Mucosa of stomach (tissue), 1 donor: ENCODE data around the gene SSBP4.
A peak's percentile ranks its signal among the peaks of the same experiment; 100 is the strongest.

ENCODE experiments used
- H3K27me3 ChIP-seq: one replicate; pipeline ENCODE4 v1.7.0; 2013; ENCODE audit warnings: mild to moderate bottlenecking, low read length; ENCODE audit not compliant: control insufficient read depth, insufficient read depth
- H3K36me3 ChIP-seq: one replicate; pipeline ENCODE4 v1.7.0; 2013; ENCODE audit warnings: low read length; ENCODE audit not compliant: control insufficient read depth, insufficient read depth
- H3K4me1 ChIP-seq: one replicate; pipeline ENCODE4 v1.7.0; 2013; ENCODE audit warnings: mild to moderate bottlenecking, low read length; ENCODE audit not compliant: control insufficient read depth, insufficient read depth
- H3K4me3 ChIP-seq: one replicate; pipeline ENCODE4 v1.7.0; 2013; ENCODE audit warnings: low read length
- H3K9ac ChIP-seq: one replicate; pipeline ENCODE4 v1.7.0; 2013; ENCODE audit warnings: mild to moderate bottlenecking, low read length, moderate library complexity
- H3K9me3 ChIP-seq: one replicate; pipeline ENCODE4 v1.7.0; 2013; ENCODE audit warnings: mild to moderate bottlenecking, low read length, moderate library complexity; ENCODE audit not compliant: control insufficient read depth
- donor health status: Pancreatic carcinoma.

Gene SSBP4

DNA sequence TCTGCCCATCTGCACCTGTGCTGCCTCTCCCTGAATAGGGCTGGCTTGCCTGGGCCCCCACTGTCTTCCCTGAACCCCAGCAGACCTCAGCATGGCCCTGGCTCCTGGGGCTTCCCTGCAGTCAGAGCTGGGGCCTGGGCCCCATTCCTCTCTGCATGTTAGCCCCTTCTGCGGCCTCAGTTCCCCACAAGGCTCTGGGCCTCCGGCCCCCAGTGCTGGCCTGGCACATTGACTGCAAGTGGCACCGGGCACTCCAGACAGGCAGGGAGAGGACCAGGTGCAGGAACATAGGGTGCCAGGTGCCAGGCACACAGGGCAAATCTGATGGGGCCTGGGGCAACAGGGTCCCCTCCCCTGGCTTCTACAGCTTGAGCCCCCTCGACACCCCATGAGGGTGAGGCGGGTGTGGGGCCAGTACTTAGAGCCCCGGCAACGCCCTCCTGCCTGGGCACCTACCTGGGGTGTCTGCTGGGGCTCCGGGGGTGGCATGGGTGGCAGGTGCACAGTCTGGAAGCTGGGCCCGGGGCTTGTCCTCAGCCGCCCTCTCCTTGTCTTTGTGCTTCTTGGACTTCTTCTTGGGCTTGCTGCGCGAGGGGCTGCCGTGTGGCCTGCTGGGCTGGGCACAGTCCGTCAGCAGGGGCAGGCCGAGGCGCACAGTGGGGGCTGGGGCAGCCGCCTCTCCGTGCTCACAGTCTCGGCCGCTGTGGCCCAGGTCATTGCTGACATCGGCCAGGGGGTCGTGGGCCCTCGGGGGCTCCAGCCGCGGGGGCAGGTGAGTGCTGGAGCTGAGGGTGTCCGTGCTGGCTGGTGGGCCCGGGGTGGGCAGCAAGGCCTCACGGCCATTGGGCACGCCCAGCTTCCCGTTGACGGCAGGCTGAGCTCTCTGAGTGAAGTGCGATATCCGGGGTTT, 31.1 kb downstream of the SSBP4 start:
- H3K4me3 ChIP-seq = no peak overlapping the region
- no peak overlapping the region for H3K9ac ChIP-seq
- H3K9me3 ChIP-seq = no peaks in the 10 kb centered on the region
- H3K27me3 ChIP-seq = no peaks in the 10 kb centered on the region
- peaks cover 14% of the 10 kb centered on the region for H3K4me1 ChIP-seq
- peaks cover 4% of the 10 kb centered on the region for H3K36me3 ChIP-seq

DNA sequence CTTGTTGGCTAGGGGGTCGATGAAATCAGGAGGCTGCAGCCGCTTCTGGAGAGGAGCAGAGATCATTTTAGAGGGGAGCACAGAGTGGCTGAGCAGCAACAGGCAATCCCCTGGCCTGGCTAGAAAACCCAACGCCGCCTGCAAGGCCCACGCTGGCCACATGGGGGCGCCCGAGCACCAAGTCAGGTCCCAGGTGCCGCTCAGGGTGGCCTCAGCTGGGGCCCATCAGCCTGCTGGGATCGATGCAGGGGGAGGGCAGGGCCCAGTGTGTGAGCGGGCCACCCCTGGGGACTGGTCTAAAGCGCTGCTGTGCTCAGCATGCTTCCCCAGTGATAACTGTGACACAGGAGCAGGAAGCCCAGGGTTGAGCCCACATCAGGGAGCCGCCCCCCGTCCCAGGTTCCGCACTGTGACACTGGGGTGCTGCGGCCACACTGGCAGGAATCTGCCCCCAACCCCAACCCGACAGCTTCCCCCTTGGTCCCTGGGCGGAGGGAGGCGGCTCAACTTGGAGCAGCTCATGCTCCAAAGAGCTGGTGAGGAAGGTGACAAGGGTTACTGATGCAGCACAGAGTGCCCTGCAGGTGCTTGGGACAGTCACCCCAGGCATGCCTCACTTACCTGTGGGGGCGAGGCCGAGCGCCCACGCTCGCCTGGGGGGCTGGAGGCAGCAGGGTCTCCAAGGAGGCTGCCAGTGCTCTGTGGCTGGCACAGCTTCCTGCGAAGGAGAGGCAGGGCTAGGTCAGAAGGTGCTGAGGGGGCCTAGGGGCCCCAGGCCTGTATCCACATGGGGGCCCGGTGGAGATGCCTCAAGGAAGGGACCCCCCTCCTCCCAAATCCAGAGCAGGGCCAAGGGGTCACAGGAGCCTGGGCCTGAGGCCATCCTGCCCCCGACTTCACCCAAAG, 32.0 kb downstream of the SSBP4 start:
- Histone ChIP-seq H3K9me3 (no peaks in the 10 kb centered on the region), H3K4me1 (peaks cover 9% of the 10 kb centered on the region), H3K27me3 (no peaks in the 10 kb centered on the region), H3K4me3 (no peak overlapping the region), H3K36me3 (peaks cover 2% of the 10 kb centered on the region), H3K9ac (no peak overlapping the region)

DNA sequence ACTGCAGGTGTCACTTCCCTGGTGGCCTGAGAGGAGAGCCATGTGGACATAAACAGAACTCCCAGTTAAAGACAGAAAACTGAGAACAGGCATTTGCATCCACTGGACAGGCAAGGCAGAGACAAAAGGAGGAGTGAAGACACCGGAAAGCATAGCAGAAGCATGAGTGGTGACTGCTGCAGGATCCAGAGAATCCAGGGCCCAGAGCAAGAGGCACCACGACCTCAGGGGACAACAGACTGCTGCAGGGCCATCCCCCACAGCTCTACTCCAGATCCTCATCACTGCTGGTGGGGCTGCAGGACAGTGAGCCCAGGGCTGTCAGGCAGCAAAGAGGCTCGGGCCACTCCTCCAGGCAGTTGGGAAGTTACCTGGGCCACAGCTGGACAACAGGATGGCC, 33.2 kb downstream of the SSBP4 start:
- Histone ChIP-seq H3K9ac (no peak overlapping the region), H3K36me3 (peaks cover 6% of the 10 kb centered on the region), H3K4me3 (no peak overlapping the region), H3K4me1 (peaks cover 9% of the 10 kb centered on the region), H3K9me3 (no peaks in the 10 kb centered on the region), H3K27me3 (no peaks in the 10 kb centered on the region)

DNA sequence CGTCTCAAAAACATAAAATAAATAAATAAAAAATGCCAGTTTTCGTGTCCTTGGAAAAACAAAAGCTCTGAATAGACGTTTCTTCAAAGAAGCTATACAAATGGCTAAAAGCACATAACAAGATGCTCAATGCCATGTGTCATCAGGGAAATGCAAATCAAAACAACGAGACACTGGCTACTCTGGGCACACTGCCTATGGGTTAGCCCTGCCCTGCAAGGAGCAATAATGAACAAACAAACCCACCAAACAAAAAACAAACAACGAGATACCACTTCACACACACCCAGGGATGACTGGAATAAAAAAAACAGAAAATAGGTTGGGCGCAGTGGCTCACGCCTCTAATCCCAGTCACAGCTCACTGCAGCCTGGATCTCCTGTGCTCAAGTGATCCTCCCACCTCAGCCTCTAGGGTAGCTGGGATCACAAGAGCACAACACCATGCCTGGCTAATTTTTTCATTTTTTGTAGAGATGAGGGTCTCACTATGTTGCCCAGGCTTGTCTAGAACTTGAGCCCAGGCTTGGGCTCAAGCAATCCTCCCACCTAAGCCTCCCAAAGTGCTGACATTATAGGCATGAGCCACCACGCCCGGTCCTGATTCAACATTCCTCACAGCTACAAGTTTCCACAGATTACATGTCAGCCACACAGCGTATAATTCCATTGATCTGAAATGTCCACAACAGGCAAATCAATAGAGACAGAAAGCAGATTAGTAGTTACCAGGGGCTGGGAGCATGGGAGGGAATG, 34.2 kb downstream of the SSBP4 start:
- H3K36me3 ChIP-seq = peaks cover 6% of the 10 kb centered on the region

DNA sequence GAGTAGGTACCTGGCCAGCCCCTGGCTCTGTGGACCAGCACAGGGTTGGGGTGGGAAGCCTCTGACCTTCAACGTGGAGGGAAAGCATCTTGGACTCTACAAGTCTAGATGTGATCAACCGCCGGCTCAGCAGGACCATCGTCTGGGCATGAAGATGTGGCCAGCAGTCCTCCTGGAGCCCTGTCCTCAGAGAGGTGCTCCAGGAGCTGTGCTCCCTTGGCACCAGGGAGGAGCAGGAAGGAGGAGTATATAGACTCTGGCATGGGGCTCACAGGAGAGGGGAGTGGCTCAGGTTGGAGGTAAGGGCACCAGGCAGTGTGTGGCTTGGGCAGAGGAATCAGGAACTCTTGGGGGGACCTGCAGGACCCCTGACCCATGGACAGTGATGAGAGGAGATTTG, 37.1 kb downstream of the SSBP4 start:
- Histone ChIP-seq H3K4me3 (no peak overlapping the region), H3K4me1 (peaks cover 18% of the 10 kb centered on the region), H3K27me3 (no peaks in the 10 kb centered on the region), H3K9me3 (no peaks in the 10 kb centered on the region), H3K36me3 (peaks cover 26% of the 10 kb centered on the region), H3K9ac (no peak overlapping the region)

More for the DNA sequence above, 34.2 kb downstream of the SSBP4 start:
- peaks cover 9% of the 10 kb centered on the region for H3K4me1 ChIP-seq
- H3K27me3 ChIP-seq = no peaks in the 10 kb centered on the region
- H3K9me3 ChIP-seq = no peaks in the 10 kb centered on the region
- no peak overlapping the region for H3K9ac ChIP-seq
- no peak overlapping the region for H3K4me3 ChIP-seq

DNA sequence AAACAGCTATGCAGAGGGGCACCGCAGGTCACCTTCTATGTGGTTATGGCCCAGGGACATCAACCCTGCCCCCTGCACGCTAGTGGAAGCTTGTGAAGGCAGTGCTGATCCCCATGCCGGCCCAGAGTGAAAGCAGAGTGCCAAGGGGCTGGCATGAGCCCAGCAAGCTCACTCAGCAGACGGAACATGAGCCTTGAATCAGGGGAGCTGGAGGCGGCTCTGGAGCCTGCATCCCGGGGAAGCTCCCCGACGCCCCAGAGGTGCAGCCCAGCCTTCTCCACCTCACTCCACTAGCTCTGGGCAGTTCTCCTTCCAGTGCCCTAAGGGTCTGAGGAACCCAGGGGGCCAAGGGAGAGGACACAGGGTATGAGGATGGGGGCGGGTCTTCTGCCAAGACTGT, 37.8 kb downstream of the SSBP4 start:
- Histone ChIP-seq H3K4me1 (peaks cover 15% of the 10 kb centered on the region), H3K4me3 (no peak overlapping the region), H3K9ac (no peak overlapping the region), H3K36me3 (peaks cover 27% of the 10 kb centered on the region), H3K27me3 (no peaks in the 10 kb centered on the region), H3K9me3 (no peaks in the 10 kb centered on the region)

DNA sequence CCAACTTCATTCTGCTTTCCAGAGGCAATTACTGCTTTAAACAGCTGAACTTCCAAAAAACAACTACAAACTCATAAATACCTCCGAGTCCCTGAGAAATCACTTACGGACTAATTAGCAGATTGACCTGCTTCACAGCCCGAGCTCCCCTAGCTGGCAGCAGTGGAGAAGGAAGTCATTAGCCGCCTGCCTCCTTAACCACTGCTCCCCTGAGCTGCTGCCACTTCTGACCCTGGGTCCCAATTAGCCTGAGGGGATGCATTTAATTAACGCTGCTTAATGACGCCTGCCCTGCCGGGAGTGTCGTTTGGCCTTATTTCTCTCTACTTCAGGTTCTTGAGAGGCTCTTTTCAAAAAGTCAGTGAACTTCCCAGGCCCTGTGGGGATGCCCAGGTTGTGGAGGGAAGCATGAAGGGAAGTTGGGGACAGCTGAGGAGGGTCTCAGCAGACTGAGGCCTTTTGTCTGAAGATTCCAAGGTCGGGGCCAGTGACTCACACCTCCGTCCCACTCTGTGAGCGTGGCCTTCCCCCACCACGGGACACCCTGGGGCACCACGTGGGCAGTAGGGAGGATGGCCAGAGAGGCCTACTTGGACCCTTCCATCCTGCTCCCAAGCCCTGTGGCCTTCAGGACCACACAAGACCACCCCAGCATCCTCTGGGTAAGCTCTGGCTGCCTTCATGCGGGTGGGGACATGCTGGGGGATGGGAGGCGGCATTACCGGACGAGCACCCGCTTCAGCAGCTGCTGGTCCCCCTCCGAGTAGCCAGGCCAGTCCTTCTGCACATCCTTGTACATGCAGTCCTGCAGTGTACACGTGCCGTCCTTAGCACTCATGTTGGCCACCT, 38.5 kb downstream of the SSBP4 start:
- no peaks in the 10 kb centered on the region for H3K9me3 ChIP-seq
- H3K4me1 ChIP-seq = peaks cover 15% of the 10 kb centered on the region
- no peaks in the 10 kb centered on the region for H3K27me3 ChIP-seq
- H3K9ac ChIP-seq = no peak overlapping the region
- H3K36me3 ChIP-seq = peaks cover 27% of the 10 kb centered on the region
- no peak overlapping the region for H3K4me3 ChIP-seq

DNA sequence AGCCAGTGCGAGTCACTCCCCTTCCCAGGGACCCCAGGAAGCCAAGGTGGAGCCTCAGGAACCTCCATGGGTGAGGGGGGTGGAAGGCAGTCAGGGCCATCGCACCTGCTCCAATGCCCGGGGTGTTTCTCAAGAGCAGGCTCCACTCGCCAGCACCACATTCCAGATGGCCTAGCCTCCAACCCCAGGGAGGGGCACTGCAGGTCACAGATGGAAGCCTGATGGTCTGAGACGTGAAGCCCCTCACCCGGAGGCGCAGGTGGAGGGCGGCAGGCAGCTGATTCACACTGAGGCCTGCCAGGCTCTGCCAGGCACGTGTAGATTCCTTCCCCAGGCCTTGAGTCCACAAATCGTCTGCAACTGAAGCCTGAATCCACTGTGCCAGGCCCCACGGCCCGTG, 41.7 kb downstream of the SSBP4 start:
- Histone ChIP-seq H3K9ac (no peak overlapping the region), H3K36me3 (peaks cover 27% of the 10 kb centered on the region), H3K9me3 (no peaks in the 10 kb centered on the region), H3K27me3 (no peaks in the 10 kb centered on the region), H3K4me1 (peaks cover 28% of the 10 kb centered on the region), H3K4me3 (no peak overlapping the region)

DNA sequence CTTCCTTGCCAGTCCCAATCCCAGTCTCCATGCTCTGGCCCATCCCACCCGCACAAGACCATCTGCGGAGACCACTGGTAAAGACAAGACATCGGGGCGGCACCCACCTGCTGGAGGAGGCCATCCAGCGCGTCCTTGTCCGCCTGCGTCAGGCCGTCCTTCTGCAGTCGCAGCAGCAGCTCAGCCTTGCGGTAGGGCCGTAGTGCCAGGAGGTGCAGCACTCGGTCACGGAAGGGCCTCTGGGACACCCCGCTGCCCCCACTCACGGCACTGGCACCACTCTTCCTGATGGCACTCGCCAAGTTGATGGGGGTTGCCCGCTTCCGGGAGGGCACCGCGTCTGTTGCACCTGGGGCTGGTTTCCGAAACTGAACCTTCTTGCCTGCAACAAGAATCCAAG, 42.3 kb downstream of the SSBP4 start:
- Histone ChIP-seq H3K36me3 (peaks cover 22% of the 10 kb centered on the region), H3K9ac (no peak overlapping the region), H3K27me3 (no peaks in the 10 kb centered on the region), H3K9me3 (no peaks in the 10 kb centered on the region), H3K4me3 (no peak overlapping the region), H3K4me1 (peaks cover 34% of the 10 kb centered on the region)

DNA sequence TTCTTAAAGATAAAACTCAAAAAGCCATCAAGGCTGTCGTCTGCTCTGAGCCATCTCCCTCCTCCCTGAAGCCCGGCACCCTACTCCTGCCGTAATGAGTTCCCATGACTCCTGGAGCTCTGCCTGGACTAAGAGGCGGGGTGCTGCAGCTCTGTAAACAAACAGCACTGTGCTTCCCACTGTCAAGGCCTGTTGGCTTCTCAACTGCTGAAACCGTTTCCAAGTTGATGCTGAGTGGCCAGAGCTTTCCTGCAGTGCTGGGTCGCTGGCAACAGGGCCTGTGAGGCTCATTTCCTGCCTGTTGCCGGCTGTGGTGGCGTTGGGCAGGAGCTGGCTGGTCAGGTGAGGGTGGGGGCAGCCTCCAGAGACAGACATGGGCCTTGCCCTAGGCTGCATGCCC, 45.4 kb downstream of the SSBP4 start:
- Histone ChIP-seq H3K9me3 (no peaks in the 10 kb centered on the region), H3K27me3 (no peaks in the 10 kb centered on the region), H3K4me1 (peaks cover 53% of the 10 kb centered on the region), H3K4me3 (no peak overlapping the region), H3K36me3 (peaks cover 16% of the 10 kb centered on the region), H3K9ac (peak overlapping the region; percentile 59)
